Left colon (tissue), 2 donors: ENCODE measurements around the gene ITPK1. TPM values are rescaled to one million over a fixed set of nuclear protein-coding genes. Genes with fewer than 3 reads are reported as not detected.

ENCODE experiments used
- ATAC-seq: fragments of 200-7000 bp; cut with Tn5 transposase; one replicate; pipeline ENCODE4 v1.9.1; 2020; ENCODE audit warnings: mild to moderate bottlenecking, moderate library complexity
- DNase-seq, 2 donors: peaks; one replicate each; pipeline ENCODE4 v3.0.0-alpha.2; 2020
- intact Hi-C, 2 donors: fragments of 100-400 bp; cut with DNase I in 1 of 2; cut with micrococcal nuclease in 1 of 2; formaldehyde crosslinking; loops; one replicate each; pipeline versions ENCODE4 v1.11.2 to v1.14.0; 2022; cut with DNase I, micrococcal nuclease
- total RNA-seq, 2 donors: library from RNA; stranded (reverse); fragmentation: NEBNext Ultra II Directional; extraction: Animal tissue kit (Norgen Biotek cat#: 25700); gene quantifications; one replicate each; pipeline ENCODE4 v1.2.1, GENCODE V29; 2021
- donor health status: DM: no; HTN: no; CAD: no.
- donor health status: DM: yes; HTN: yes; CAD: no.

ITPK1 gene
- total RNA-seq, 2 donors from 2014 or later = 138 to 142 TPM

DNA sequence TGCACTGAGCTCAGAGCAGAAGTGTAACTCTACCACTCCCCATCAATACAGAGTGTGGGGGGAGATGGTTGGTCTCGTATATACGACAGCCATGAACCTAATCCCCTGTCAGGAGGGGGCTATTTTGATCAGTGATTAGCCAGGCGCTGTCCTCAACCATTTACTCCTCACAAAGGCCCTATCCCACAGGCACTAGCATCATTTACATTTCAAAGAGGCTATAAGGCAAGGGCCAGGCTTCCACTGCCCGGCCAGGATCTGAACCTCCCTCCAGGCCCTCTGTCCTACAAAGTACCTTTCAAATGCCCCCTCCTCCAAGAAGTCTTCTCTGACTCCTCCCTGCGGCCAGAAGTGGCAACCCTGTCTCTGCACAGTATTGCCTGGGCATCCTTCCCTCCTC is 74.7 kb downstream of the ITPK1 start:
- DNase-seq (no peak), ATAC-seq (no peak)
- intact Hi-C loops = no loop called here

DNA sequence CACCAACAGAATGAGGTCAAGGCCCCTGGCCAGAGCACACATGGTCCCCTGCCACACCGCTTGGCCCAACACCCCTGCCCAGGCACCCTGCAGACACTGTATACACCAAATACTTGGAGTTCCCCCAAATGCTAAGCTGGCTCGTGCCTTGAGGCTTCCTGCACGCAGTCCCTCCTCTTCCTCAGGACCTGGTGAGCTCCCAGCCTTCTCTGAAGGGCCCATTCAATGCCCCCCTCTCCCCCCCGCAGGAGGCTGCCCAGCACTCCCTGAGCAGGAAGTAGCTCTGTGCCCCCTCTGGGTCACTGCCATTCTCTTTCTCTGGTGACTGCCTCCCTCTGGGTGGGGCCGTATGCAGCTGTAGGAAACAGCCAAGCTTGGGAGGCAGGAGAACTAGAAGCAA is 75.3 kb downstream of the ITPK1 start:
- peak; percentile 54 to 78 for DNase-seq
- peak; percentile 32 for ATAC-seq
- intact Hi-C loops = no loop called here

DNA sequence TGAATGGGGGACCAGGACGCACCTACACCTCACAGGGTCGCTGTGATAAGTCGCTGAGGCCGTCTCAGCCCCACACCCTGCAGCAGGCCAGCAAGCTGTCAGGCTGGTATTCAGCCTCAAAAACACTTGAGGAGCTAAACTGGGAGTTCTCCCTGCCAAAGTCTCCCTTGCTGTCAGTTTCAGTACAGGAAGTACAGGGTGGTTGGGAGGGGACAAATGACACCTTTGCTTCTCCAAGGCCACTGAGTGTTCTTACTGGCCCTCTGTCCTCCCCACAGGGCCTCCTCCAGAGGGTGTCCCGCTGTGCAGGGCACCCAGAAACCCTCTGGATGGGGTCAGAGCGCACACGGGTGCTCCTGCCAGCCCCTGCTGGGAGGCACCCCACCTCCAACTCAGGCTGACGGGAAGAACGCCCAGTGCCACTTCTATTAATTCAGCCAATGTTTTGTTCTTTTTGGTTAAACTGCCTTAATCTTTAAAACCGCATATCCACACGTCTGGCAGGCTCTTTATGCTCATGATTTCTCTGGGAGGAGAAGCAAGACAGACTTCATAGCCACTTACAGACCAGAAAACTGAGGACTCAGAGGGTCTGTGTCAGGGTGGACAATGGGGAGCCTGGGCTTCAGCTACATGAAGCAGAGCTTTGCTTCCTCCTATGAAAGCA is 75.9 kb downstream of the ITPK1 start:
- peak; percentile 17 for ATAC-seq
- intact Hi-C loops = no loop called here
- no peak for DNase-seq

DNA sequence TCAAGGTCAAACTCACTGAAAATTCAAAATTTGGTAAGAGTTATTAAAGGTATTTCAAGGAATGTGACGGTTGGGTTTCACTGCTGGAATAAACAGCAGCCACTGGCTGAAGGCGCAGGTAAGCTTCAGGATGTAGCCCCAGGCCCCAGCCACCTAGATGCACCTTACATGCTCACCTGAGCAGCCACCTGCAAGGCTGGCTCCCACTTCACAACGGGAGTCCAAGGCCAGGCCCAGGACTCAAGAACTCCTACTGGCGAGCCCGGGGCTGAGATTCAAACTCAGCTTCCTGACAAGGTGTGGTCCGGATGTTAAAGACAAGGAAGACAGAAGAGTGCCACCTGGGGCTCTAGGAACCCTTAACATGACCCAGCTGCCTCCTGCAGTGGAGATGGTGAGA is 78.4 kb downstream of the ITPK1 start:
- intact Hi-C loops = no loop called here
- ATAC-seq (peak; percentile 44), DNase-seq (no peak)

DNA sequence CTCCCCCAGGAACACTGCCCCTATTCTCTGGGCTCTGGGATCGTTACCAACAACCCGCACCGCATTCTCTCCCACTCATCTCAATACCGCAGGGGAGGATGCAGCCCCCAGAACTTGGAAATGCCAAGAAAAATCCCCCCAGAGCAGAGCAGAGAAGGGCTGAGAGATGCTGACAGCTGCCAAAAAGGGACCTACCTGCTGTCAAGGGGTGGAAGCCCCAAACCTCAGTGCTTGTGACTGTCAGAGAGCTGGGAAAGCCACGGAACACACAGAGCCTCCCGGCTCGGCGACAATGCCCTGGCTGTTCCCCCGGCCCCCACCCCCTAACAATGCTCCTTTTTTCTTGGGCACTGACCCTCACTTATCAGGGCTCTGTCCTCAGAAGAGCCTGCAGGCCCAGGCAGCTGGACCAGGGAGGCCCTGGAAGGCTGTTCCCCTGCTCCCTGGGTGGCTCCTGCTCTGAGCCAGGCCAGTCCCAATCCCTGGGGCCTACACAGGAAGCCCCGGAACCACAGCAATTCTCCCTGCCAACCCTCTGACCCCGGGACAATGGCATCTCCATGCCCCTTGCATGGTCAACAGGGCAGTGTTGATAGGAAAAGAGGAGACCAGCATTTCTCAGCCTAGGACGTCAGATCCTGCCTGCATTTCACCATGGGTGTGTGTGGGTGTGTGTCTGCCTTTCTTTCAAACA is 78.9 kb downstream of the ITPK1 start:
- intact Hi-C loops = no loop called here
- ATAC-seq (no peak), DNase-seq (no peak)

DNA sequence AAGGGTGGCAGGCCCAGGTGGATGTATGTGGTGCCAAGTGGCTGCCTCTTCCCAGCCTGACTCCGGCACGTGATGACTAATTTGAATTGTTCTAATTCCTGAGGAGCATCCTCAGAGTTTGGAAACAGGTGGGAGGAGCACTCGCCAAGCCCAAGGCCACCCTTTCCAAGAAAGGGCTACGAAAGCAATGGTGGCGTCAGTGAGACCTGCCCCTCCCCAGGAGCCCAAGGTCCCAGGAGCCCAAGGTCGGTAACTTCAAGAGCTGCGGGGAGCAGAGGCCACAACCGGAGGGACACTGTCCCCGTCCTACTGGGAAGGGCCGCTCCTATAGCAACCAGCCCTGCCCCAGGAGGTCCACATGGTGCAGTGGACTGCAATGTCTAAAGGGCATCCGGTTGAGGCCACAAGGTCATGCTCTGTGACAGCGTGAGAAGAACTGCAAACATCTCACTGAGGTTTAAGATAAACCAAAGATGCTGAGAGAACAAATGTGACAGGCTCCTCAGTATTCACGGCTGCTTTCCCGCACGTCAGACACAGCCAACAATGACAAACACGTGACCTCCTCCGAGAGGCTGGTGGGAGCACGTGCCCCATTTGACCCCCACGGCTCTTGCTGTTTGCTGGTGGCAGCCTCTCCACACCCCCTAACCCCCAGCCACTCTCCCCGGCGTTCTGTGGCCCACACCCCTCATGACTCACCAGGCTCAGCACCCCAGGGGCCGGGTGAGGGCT is 79.6 kb downstream of the ITPK1 start:
- no peak for ATAC-seq
- intact Hi-C loops = no loop called here
- no peak for DNase-seq

DNA sequence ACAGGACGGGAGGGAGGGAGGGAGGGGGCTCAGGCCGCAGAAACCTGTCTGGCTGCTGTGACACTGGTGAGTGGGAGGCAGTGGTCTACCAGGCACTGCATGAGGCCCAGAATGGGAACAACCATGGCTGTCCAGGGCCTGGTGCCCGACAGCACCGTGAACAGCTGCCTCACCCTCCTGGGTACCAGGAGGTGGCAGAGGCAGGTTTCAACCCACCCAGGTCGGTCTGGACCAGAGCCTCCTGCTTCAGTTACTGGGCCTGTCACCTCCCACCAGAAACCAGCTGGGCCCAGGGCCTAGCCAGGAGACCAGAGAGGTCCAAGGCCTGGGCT is 80.2 kb downstream of the ITPK1 start:
- intact Hi-C loops = no loop called here
- no peak for DNase-seq
- ATAC-seq = no peak

DNA sequence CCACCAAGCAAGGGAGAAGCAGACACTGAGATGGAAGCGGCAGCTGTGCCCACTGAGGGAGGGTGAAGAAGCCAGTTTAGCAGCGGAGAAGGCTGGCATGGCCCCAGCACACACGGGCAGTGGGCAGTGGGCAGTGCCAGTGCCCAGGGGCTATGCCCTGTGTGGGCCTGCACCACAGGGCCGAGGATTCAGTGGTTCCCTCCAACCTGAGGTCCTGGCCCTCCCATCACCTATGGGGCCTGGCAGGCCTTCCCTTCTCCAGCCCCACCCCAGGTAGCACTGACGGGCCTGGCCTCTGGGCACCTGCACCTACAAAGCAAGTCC is 81.1 kb downstream of the ITPK1 start:
- DNase-seq (no peak), ATAC-seq (no peak)
- intact Hi-C loops = no loop called here

DNA sequence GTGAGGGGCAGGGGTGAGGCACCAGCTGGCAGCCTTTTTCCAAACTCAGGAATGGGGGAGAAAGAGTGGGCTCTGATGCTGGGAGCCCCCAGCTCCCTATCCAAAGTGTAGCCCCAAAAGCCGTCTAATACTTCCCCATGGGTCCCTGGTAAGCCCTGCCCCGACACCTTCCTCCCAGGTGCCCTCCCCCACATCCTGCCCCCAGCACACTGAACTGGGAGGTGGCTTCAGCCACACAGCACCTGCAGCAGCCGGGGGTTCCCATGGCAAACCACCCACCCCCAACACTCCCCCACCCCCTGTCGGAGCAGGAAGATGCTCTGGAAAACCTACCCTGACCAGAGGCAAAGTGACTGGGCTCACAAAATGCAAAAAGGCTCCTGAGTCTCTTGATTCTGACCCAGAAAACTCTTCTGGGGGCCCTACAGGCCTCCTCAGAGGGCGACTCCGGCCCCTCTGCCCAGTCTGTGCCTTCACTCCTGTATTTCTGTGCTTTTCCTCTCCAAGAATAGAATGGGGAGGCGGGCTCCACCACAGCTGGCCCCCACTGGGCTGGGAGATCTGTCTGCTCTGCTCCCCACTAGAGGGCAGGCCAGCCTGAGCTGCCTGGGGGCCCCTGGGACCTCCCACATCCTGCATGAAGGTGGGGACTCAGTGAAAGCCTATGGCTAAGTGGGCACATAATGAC is 81.6 kb downstream of the ITPK1 start:
- DNase-seq (peak in 1 of 2 donors; percentile 58), ATAC-seq (peak; percentile 27)
- intact Hi-C loops = no loop called here

DNA sequence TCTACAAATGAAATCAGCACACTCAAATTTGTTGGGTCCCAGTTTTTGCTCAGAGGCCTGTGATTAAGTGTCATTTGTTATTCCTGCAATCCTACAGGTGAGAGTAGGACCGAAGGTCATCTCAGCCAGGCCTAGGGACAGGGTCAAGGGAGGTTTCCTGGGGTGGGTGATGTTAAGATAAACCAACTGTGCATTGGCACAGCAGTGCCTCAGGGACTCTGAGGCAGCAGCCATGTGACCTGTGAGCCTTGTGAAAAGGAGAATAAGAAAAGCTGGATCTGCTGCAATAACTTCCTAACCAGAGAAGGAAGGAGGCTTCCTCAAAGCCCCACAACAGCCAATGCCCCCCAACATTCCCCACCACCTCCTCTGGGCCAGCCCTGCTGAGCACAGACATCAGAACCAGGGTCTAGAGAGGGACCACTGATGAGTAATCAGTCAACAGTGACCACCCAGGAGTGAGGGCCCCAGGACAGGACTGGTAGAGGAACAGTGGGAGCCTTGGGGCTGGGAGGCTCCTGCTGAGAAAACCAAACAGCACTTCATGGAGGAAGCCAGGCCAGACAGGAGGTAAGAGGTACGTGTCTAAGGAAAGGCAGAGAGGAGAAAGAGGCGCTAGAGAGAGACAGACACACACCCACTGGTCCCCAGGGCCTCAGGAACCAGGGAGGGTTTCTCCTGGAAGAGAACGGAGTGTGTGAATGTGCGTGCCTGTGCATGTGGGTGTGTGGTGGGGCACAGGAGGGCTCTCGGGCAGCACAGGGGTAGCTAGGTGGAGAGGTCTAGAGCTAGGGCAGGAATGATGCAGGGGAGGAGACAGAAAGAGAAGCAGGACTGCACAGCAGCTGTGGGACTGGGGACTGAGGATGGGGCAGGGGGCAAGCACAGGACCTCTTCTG is 82.4 kb downstream of the ITPK1 start:
- ATAC-seq (peak; percentile 30), DNase-seq (no peak)
- intact Hi-C loops = no loop called here

DNA sequence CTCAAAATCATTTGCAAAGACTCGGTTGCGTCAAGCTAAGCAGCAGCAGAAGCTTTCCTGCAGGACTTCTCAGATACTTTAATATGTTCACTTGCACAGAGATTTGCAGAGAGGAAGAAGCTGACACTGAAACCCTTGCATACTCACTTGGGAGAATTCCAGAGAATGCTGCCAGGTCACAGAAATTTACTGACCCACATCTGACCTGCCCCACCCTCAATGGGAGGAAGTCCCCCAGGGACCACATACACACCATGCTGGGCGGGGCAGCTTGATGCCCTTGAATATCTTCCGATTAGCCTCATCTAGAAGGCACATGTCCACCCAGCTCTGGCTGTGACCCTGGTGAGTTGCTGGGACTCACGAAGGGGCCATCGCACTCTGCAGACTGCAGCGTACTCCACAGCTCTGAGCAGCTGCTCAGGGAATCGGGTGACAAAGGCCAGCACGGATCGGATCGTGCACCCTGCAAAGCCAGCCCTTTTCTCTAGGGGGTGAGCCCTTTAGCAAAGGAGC is 83.2 kb downstream of the ITPK1 start:
- intact Hi-C loops = no loop called here
- DNase-seq (no peak), ATAC-seq (peak; percentile 40)

DNA sequence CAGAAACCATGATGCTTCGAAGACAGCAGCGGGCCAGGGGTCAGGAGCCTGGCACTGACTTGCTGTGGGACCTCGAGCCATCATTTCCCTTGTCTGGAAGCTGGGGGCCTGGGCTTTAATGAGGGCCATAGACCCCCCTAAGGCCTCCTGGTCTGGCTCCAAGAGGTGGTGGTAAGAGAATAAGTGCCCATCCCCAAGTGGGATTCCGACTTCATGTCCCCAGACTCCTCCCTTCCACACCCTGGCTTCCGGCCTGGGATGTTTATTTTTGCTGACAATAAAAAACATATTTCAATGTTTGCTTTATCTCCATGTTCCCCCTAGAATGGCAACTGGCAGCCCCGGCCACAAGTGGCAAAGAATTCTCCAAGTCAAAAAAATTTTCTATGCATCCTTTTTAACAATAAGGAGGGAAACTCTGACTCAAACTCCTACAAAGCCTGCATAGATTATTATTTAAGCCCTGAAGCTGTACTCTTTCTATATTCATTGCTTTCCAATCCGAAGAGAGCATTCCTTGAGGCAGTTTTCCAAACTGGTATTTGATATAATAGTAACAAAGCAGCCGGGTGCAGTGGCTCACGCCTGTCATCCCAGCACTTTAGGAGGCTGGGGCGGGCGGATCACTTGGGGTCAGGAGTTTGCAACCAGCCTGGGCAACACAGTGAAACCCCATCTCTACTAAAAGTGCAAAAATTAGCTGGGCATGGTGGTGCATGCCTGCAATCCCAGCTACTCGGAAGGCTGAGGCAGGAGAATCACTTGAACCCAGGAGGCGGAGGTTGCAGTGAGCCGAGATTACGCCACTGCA is 84.0 kb downstream of the ITPK1 start:
- intact Hi-C loops = no loop called here
- peak; percentile 45 for ATAC-seq
- no peak for DNase-seq

DNA sequence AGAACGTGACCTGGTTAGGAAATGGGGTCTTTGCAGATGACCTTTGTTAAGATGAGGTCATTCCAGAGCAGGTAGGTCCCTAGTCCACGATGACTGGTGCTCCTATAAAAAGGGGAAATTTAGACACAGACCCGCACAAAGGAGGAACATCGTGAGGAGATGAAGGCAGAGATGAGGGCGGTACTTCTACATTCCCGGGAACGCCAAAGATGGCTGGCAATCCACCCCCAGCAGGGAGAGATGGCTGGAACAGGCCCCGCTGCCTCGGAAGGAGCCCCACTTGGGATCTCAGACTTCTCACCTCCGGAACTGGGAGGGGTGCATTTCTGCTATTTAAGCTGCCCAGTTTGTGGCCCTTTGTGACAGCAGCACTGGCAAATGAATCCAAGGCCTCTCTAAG is 85.0 kb downstream of the ITPK1 start:
- no peak for DNase-seq
- intact Hi-C loops = no loop called here
- no peak for ATAC-seq

DNA sequence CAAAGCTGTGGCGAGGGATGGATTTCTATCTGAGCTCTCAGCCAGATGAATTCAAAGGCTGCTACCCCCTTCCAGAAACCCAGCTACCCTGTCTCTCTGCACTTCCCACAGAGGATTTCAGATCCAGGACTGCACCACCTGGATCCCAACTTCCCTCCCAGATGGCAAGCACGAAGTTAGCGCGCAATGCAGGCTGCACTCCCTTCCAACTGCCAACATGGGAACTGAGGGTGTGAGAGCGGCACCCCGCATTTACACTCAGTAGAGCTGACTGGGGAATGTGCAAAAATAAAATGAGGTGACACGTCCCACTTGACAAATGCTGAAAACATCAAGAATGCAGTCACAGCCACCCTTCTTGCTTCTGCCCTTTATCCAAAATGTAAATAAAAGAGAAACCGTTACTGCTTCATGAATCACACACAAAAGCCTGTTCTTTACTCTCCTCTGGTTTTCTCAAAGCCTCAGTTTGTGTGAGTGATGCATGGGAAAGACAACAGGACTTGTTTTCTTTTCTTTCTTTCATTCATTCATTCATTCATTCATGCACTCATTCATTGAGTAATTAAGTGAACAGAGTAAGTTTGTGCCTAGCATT is 85.7 kb downstream of the ITPK1 start:
- ATAC-seq (no peak), DNase-seq (no peak)
- intact Hi-C loops = no loop called here

DNA sequence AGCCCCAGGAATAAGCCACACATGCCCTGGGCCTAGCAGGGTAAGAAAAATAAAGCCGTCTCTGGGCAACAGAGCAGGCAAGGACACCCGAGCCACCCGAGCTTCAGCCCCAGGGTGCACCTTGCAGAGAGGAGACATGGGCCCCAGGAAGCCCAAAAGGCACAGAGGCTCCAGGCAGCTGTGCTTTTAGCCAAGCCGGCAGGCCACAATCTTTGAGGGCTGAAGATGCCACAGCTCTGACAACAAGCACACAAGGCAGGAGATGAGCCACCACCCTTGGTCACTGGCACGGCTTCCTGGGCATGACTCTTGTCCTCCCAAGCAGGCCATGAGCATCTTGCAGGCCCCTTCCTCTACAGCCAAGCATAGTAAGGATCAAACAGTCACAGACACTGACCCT is 86.3 kb downstream of the ITPK1 start:
- intact Hi-C loops = no loop called here
- ATAC-seq = no peak
- DNase-seq = no peak

DNA sequence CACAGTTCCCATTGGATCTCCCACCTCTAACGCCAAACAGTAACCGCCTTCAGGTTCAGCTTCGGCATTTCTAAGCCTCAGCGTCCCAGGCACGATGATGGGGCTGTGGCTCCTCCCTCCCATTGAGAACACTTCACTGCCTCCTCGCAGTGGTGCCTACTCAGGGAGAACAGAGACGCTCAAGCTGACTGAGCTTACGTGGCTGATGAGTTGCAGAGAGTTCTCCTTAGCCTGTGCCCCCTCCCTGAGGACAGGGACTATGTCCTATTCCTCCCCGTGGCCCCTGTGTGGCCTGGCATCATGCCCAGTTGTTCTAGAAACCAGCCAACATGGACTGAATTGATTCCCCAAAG is 87.0 kb downstream of the ITPK1 start:
- ATAC-seq = no peak
- intact Hi-C loops = no loop called here
- DNase-seq = no peak

DNA sequence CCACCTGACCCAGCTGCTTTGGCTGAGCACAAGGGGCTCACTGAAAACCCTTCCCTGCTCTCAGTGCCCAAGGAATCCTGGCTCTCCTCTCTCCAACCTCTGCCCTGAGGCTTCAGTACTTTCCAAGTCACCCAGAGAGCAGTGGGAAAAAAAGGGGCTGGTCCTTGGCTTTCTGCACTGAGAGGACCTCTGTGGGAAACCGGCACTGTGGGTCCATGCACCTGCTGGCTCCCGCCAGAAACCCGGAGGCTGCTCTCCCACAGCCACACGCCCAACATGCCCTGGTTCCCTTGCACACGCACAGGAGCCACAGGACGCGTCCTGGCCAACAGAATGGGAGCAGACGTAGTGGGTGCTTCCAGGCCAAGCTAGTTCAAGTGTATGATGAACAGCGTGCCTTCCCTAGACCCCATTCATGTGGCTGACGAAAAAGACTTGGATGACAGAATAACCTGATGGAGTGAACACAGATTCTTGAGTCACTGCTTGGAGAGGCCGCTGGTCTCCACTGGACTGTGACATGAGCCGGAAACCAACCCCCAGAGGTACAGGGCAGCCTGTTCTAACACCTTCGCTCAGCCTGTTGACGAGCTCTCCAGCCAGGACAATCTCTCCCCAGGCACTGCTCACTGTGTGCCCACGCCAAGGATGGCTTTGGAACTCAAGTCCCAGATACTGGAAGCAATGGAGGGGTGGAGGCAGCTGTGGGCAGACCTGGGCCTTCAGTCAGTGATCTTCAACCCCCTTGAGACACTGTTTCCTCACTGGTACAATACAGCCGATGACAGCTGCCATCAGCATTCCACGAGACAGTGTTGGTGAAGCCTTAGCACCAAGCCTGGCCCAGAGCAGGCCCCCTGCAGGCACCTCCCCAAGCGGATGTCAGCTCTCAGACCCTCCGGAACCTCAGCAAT is 87.7 kb downstream of the ITPK1 start:
- intact Hi-C loops = no loop called here
- ATAC-seq = no peak
- no peak for DNase-seq
